Nucleus accumbens (tissue), 56 donors: ENCODE results near the gene IRGQ.
A peak's percentile ranks its signal among the peaks of the same experiment; 100 is the strongest.

ENCODE experiments used
- DNase-seq, 56 donors: peaks; one replicate each; lab custom pipeline; 2025; lab: John Stamatoyannopoulos, UW

The IRGQ gene

GRCh38 chr19:43595999-43596841 is at the start of gene IRGQ, which contains the start of gene ZNF576:
Gene IRGQ, minus strand, starts transcription at chr19:43596134. Its CDS starts 796 bp downstream, at chr19:43595338.
Gene ZNF576, plus strand, starts transcription at chr19:43596595. Its CDS starts 514 bp downstream, at chr19:43597109.
- DNase-seq = peak; percentile 93 to 100 (median 99)

- no peak for DNase-seq
These were observed 48.2 kb upstream of the IRGQ start for GRCh38 chr19:43644181-43644580.

GRCh38 chr19:43643326-43643725 is 47.4 kb upstream of the IRGQ start:
- DNase-seq = no peak

- no peak for DNase-seq
These were observed 46.6 kb upstream of the IRGQ start for GRCh38 chr19:43642531-43642930.

- DNase-seq = no peak
These were observed 45.4 kb upstream of the IRGQ start for GRCh38 chr19:43641333-43641732.

- peak in 1 of 56 donors; percentile 26 for DNase-seq
These were observed 44.5 kb upstream of the IRGQ start for GRCh38 chr19:43640424-43640757.

GRCh38 chr19:43639519-43640423 is 43.8 kb upstream of the IRGQ start, which contains the start of gene CADM4:
Gene CADM4, minus strand, starts transcription at chr19:43639850. Its CDS starts 60 bp downstream, at chr19:43639790.
- peak in 45 of 56 donors; percentile 6 to 80 (median 52) for DNase-seq

GRCh38 chr19:43638995-43639518 is 43.1 kb upstream of the IRGQ start:
- peak in 5 of 56 donors; percentile 4 to 44 (median 31) for DNase-seq

GRCh38 chr19:43638214-43638994 is 42.5 kb upstream of the IRGQ start:
- DNase-seq = peak in 10 of 56 donors; percentile 5 to 46 (median 22)

GRCh38 chr19:43636121-43636683 is 40.3 kb upstream of the IRGQ start:
- peak in 51 of 56 donors; percentile 22 to 85 (median 66) for DNase-seq

GRCh38 chr19:43635561-43635940 is 39.6 kb upstream of the IRGQ start:
- peak in 5 of 56 donors; percentile 22 to 49 (median 41) for DNase-seq

- DNase-seq = peak in 53 of 56 donors; percentile 25 to 92 (median 67)
These were observed 39.1 kb upstream of the IRGQ start for GRCh38 chr19:43634872-43635560.

GRCh38 chr19:43634506-43634871 is 38.6 kb upstream of the IRGQ start:
- DNase-seq = peak in 48 of 56 donors; percentile 14 to 75 (median 52)

- DNase-seq = peak in 4 of 56 donors; percentile 13 to 45 (median 22)
These were observed 38.1 kb upstream of the IRGQ start for GRCh38 chr19:43634068-43634467.

GRCh38 chr19:43633520-43633919 is 37.6 kb upstream of the IRGQ start:
- no peak for DNase-seq

GRCh38 chr19:43631491-43631890 is 35.6 kb upstream of the IRGQ start:
- DNase-seq = no peak

GRCh38 chr19:43628646-43629326 is 32.9 kb upstream of the IRGQ start:
- DNase-seq = peak in 12 of 56 donors; percentile 3 to 47 (median 23)

GRCh38 chr19:43626838-43627237 is 30.9 kb upstream of the IRGQ start:
- DNase-seq = no peak
